Upper lobe of left lung (tissue), 6 donors: ENCODE results near the gene MZT2B. TPM values are rescaled to one million over a fixed set of nuclear protein-coding genes. Genes with fewer than 3 reads are reported as not detected.
A peak's percentile ranks its signal among the peaks of the same experiment; 100 is the strongest.
"Not testable (repeated sequence)": the region's sequence is repeated elsewhere in the genome, so short reads cannot be mapped to it uniquely, and the experiment has no call there.

Experiments
- ATAC-seq, 2 donors: fragments of 200-7000 bp; cut with Tn5 transposase; one replicate each; pipeline ENCODE4 v1.9.1; 2022; ENCODE audit warnings: mild to moderate bottlenecking in 2 of 2, moderate library complexity in 2 of 2; ENCODE audit not compliant: low FRiP score in 2 of 2
- DNase-seq, 2 donors: peaks; one replicate each; pipeline ENCODE4 v3.0.0-alpha.2; 2019 to 2020
- H3K27ac ChIP-seq, 4 donors: fragments of 200-600 bp; sonication (generic); one replicate each; pipeline ENCODE4 v1.5.1; 2016 to 2019
- H3K27me3 ChIP-seq, 4 donors: fragments of 200-600 bp; sonication (generic); one replicate each; pipeline ENCODE4 v1.5.1; 2017 to 2019
- H3K36me3 ChIP-seq, 4 donors: fragments of 200-600 bp; sonication (generic); one replicate each; pipeline ENCODE4 v1.5.1; 2016 to 2019
- H3K4me1 ChIP-seq, 4 donors: fragments of 200-600 bp; sonication (generic); one replicate each; pipeline ENCODE4 v1.5.1; 2018 to 2019
- H3K4me3 ChIP-seq, 4 donors: fragments of 200-600 bp; sonication (generic); one replicate each; pipeline ENCODE4 v1.5.1; 2017 to 2019; ENCODE audit warnings: mild to moderate bottlenecking in 2 of 4, moderate library complexity in 1 of 4
- H3K9me3 ChIP-seq, 4 donors: fragments of 200-600 bp; sonication (generic); one replicate each; pipeline ENCODE4 v1.5.1; 2018 to 2019
- CTCF ChIP-seq, 6 experiments: fragments of 450-650 bp in 4 of 6; fragments of 200-600 bp in 2 of 6; sonication (generic) in 2 of 6; IDR thresholded peaks; one replicate each; pipeline ENCODE4 v1.5.1; 2016 to 2019; ENCODE audit warnings: antibody characterized with exemption in 6 of 6
- EP300 ChIP-seq, 4 donors: sonication (generic); formaldehyde crosslinking; IDR thresholded peaks; one replicate each; pipeline ENCODE4 v1.5.1; 2017; ENCODE audit warnings: antibody characterized with exemption in 4 of 4, control low read depth in 2 of 4
- POLR2A ChIP-seq, 4 donors: fragments of 450-650 bp; IDR thresholded peaks; one replicate each; pipeline ENCODE4 v1.5.1; 2016 to 2017; ENCODE audit warnings: antibody characterized with exemption in 4 of 4, mild to moderate bottlenecking in 2 of 4
- POLR2AphosphoS5 ChIP-seq, 2 donors: sonication (generic); formaldehyde crosslinking; IDR thresholded peaks; one replicate each; pipeline ENCODE4 v1.5.1; 2017; ENCODE audit warnings: antibody characterized with exemption in 2 of 2
- WGBS, 2 donors: methylation state at CpG; one replicate each; pipeline ENCODE4 v1.1.5; 2017 to 2018; 5-methylcytosine and 5-hydroxymethylcytosine counted together
- total RNA-seq, 6 donors: library from RNA; depleted of rRNA in 4 of 6; stranded (reverse); fragments of >200 nt in 4 of 6; gene quantifications; one replicate each; pipeline versions ENCODE4 v1.1.0 to v1.2.1, GENCODE V29; 2016 to 2021
- donor health status: DM: no; HTN: no; CAD: no; lungs with moderate emphysema.
- donor health status: DM: no; HTN: yes; CAD: no; lungs with severe emphysema.

The MZT2B gene
- total RNA-seq, 6 donors from 2014 or later = 78.7 to 203 (median 130) TPM

DNA sequence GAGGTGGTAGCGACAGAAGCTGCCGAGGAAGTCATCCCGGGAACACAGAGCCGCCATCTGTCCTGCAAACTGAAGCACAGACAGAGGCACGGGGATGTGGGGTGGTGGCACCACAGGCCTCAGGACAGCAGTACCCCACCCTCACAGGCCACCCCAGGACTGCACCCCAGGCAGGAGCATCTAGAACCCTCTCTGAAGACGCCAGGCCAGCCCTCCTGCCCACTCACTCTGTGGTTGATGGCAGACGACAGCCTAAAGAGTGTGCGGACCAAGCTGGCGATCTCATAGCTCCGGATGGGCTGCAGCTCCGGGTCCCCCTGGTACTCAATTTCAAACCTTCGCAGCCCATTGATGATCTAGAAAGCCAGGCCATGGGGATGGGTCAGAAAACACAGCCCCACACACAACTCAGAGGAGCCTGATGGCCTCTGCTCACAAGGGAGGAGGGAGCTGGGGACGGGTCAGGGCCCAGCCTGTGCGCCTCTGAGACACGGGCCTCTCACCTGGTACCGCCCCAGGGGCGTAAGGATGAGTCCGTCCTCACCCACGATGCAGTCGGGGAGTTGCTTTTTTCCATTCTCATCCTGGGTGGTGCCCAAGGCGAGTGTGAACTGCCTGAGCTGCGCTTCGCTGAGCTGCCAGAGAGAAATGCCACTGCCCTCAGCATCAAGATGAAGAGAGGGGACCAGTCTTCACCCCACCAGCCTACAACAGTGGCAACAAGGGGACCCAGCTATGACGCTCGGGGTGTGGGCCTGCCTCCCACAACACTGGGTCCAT, 29.1 kb upstream of the MZT2B start:
- no peak overlapping the region for H3K4me3 ChIP-seq
- no peaks in the 10 kb centered on the region for H3K4me1 ChIP-seq
- H3K9me3 ChIP-seq = no peaks in the 10 kb centered on the region
- DNase-seq = peak in 1 of 2 donors; percentile 52
- H3K27ac ChIP-seq = no peak overlapping the region
- peaks cover 0 to 52% (median 32%) of the 10 kb centered on the region in 4 donors for H3K36me3 ChIP-seq
- no peak for ATAC-seq
- TF ChIP-seq POLR2AphosphoS5 (IDR thresholded peaks at IDR 0.05) (no peak), EP300 (IDR thresholded peaks at IDR 0.05) (no peak), POLR2A (IDR thresholded peaks at IDR 0.05) (no peak), CTCF (IDR thresholded peaks at IDR 0.05) (no peak)
- 98% methylated on average over 21 of the region's 25 CpGs; no CpG with 5 or more reads in 1 of the 2 donors for WGBS, 2 donors
- no peaks in the 10 kb centered on the region for H3K27me3 ChIP-seq

DNA sequence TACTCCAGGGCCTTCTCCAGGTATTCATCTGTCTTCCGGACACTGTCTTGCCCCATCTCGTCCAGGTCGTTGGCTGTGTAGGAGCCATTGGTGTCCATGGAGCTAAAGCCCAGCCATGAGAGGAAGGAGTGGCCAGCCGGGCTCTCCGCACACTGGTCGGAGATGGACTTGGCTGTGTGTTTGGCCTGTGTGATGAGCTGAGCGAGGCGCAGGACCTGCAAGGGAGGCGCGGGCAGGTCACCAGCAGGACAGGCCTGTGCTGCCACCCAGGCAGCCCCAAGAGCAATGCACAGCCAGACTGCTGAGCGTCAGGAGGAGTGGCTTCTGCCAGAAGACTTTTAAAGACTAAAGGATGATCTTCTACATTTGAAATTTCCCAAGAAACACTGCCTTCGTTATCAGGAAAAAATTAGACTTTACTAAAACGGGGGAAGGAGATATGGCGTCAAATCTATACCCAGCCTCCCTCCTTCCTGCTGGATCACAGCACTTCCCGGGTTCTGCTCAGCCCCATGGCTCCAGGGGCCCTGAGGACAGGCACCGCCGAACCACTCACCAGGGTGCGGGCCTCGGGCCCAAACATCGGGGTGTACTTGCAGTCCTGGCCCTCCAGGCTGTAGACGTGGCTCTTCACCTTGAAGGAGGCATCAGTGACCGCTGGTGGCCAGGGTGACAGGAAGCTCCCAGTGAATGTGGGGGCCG, 28.2 kb upstream of the MZT2B start:
- peak in 1 of 2 donors; percentile 64 for DNase-seq
- ATAC-seq = not testable (repeated sequence)
- 95 to 97% methylated on average over 14 to 18 of the region's 23 CpGs for WGBS, 2 donors

GRCh38 chr2:130154423-130154770, 27.7 kb upstream of the MZT2B start:
- H3K27me3 ChIP-seq, H3K4me3 ChIP-seq, ATAC-seq, H3K9me3 ChIP-seq, H3K27ac ChIP-seq, H3K4me1 ChIP-seq: not testable (repeated sequence)
- peaks cover 0 to 65% (median 38%) of the 10 kb centered on the region in 4 donors for H3K36me3 ChIP-seq
- DNase-seq = peak in 1 of 2 donors; percentile 37
- 89% methylated on average over 6 of the region's 8 CpGs; no CpG with 5 or more reads in 1 of the 2 donors for WGBS, 2 donors

More for the DNA sequence above, 28.2 kb upstream of the MZT2B start:
- H3K27ac ChIP-seq, H3K4me3 ChIP-seq, H3K4me1 ChIP-seq, H3K27me3 ChIP-seq, H3K9me3 ChIP-seq: not testable (repeated sequence)
- peaks cover 0 to 60% (median 36%) of the 10 kb centered on the region in 4 donors for H3K36me3 ChIP-seq

- no peaks in the 10 kb centered on the region for H3K4me1 ChIP-seq
- 95 to 100% methylated on average over 9 to 28 of the region's 29 CpGs for WGBS, 2 donors
- DNase-seq = peak in 1 of 2 donors; percentile 78
- H3K4me3 ChIP-seq = no peak overlapping the region
- H3K9me3 ChIP-seq = no peaks in the 10 kb centered on the region
- TF ChIP-seq POLR2A (IDR thresholded peaks at IDR 0.05) (no peak), EP300 (IDR thresholded peaks at IDR 0.05) (no peak), POLR2AphosphoS5 (IDR thresholded peaks at IDR 0.05) (no peak), CTCF (IDR thresholded peaks at IDR 0.05) (no peak)
- H3K27ac ChIP-seq = no peak overlapping the region
- peaks cover 0 to 72% (median 41%) of the 10 kb centered on the region in 4 donors for H3K36me3 ChIP-seq
- ATAC-seq = no peak
- no peaks in the 10 kb centered on the region for H3K27me3 ChIP-seq
These were observed 27.0 kb upstream of the MZT2B start for GRCh38 chr2:130154773-130155765.

- peaks cover 0 to 75% (median 45%) of the 10 kb centered on the region in 4 donors for H3K36me3 ChIP-seq
- not testable (repeated sequence) for H3K27ac ChIP-seq, H3K9me3 ChIP-seq, H3K4me1 ChIP-seq, H3K27me3 ChIP-seq, H3K4me3 ChIP-seq
- DNase-seq = peak; percentile 84 to 85
- TF ChIP-seq CTCF (IDR thresholded peaks at IDR 0.05) = peak in 5 of 6 experiments; percentile 18 to 59 (median 47)
- WGBS, 2 donors = 33 to 52% methylated on average over 1 to 7 of the region's 16 CpGs
- peak; percentile 50 to 79 for ATAC-seq
These were observed 26.0 kb upstream of the MZT2B start for GRCh38 chr2:130155956-130156623.
